Fibroblast of the aortic adventitia (primary cell): Measurements from ENCODE around the gene GJC2. TPM values are rescaled to one million over a fixed set of nuclear protein-coding genes. Genes with fewer than 3 reads are reported as not detected.
"Not testable (repeated sequence)": the region's sequence is repeated elsewhere in the genome, so short reads cannot be mapped to it uniquely, and the experiment has no call there.

Source experiments
- DNase-seq: peaks from one replicate; pipeline ENCODE4 v3.0.0-alpha.2; 2010; ENCODE audit warnings: low read depth
- H3K4me3 ChIP-seq: 2 replicates; pipeline ENCODE4 v1.5.1; 2011; ENCODE audit warnings: low read depth, mild to moderate bottlenecking, control low read depth, low read length, moderate library complexity
- CTCF ChIP-seq: IDR thresholded peaks from 2 replicates; pipeline ENCODE4 v1.5.1; 2011; ENCODE audit warnings: mild to moderate bottlenecking, low read length, control low read depth, inconsistent platforms; ENCODE audit not compliant: insufficient read depth
- total RNA-seq: library from RNA; depleted of rRNA; stranded (reverse); fragments of >200 nt; gene quantifications from 2 replicates; pipeline ENCODE4 v1.2.3, GENCODE V29; 2012; ENCODE audit warnings: low replicate concordance

Gene GJC2
- total RNA-seq, 1 donor: 2.0 TPM

GRCh38 chr1:228185641-228185965 lies 35.9 kb downstream of the GJC2 start:
- no peak for TF ChIP-seq CTCF
- H3K4me3 ChIP-seq: no peak overlapping the region
- DNase-seq: no peak

GRCh38 chr1:228188249-228188648 lies 38.5 kb downstream of the GJC2 start:
- not testable (repeated sequence) for H3K4me3 ChIP-seq, DNase-seq

- no peak for DNase-seq
- no peak for TF ChIP-seq CTCF
- no peak overlapping the region for H3K4me3 ChIP-seq
These were observed 40.5 kb downstream of the GJC2 start for GRCh38 chr1:228190182-228190581.

GRCh38 chr1:228190778-228191177 lies 41.0 kb downstream of the GJC2 start:
- DNase-seq: no peak
- no peak for TF ChIP-seq CTCF
- no peak overlapping the region for H3K4me3 ChIP-seq

GRCh38 chr1:228194436-228194835 lies 44.7 kb downstream of the GJC2 start:
- DNase-seq: no peak
- no peak overlapping the region for H3K4me3 ChIP-seq
- TF ChIP-seq CTCF: no peak

GRCh38 chr1:228194921-228195812 lies 45.4 kb downstream of the GJC2 start:
- DNase-seq: no peak
- no peak for TF ChIP-seq CTCF
- H3K4me3 ChIP-seq: no peak overlapping the region

- no peak overlapping the region for H3K4me3 ChIP-seq
- no peak for DNase-seq
- TF ChIP-seq CTCF: no peak
These were observed 47.9 kb downstream of the GJC2 start for GRCh38 chr1:228197555-228198147.
